Hematopoietic multipotent progenitor cell treated with erythropoietin and hydrocortisone succinate and interleukin-3 and kit ligand, for 15 days (in vitro differentiated cells): ENCODE measurements around the gene TLCD3B.

Source experiments
- DNase-seq: peaks from one replicate; pipeline ENCODE4 v3.0.0-alpha.2; 2015; ENCODE audit warnings: low spot score

Gene TLCD3B

DNA sequence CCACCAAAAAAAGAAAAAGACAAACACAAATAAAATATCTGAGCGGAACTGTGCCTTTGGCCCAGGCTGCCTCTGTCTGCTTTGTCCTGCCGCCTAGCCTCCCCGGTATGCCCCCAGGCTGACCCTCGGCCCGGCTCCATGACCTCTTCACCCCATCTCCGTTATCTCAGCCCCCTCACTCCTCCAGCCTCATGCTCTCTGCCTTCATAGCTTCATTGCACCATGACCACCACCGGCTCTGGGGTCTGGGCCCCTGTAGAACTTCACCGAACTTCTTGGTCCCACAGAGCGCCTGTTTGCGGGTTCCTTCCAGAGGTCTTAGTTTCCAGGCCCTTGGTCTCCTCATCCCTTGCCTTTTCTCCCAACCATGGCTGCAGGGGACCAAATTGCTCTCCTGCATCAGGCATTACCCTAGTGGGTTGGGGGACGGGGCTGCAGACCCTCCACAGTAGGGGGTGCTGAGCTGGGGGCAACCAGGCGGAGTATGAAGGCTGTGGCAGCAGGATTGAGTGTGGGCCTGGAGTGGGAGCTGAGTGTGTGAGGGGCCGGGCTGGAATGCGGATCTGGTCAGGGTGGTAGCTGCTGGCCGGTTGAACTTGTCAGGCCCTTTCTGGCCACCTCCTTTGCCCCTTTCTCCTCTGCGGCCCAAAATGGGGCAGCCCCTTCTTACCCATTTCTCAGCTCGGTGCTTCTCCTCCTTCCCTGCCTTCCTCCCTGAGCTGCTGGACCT lies 42.6 kb downstream of the TLCD3B start:
- DNase-seq, result no peak

GRCh38 chr16:29987371-29988085 lies 43.5 kb downstream of the TLCD3B start:
- DNase-seq, result no peak

- DNase-seq, result no peak
These were observed 44.1 kb downstream of the TLCD3B start for GRCh38 chr16:29986931-29987330.

DNA sequence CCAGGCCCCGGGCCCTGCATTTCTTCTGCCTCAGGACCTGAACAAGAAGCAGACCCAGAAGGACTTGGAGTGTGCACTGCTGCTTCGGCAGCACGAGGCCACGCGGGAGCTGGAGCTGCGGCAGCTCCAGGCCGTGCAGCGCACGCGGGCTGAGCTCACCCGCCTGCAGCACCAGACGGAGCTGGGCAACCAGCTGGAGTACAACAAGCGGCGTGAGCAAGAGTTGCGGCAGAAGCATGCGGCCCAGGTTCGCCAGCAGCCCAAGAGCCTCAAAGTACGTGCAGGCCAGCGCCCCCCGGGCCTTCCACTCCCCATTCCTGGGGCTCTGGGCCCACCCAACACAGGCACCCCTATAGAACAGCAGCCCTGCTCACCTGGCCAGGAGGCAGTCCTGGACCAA lies 44.8 kb downstream of the TLCD3B start:
- no peak for DNase-seq

DNA sequence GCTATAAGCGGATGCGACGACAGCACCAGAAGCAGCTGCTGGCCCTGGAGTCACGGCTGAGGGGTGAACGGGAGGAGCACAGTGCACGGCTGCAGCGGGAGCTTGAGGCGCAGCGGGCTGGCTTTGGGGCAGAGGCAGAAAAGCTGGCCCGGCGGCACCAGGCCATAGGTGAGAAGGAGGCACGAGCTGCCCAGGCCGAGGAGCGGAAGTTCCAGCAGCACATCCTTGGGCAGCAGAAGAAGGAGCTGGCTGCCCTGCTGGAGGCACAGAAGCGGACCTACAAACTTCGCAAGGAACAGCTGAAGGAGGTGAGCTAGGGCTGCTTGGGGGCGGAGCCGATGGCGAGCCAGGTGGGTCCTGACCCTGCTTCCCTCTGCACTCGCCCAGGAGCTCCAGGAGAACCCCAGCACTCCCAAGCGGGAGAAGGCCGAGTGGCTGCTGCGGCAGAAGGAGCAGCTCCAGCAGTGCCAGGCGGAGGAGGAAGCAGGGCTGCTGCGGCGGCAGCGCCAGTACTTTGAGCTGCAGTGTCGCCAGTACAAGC lies 45.7 kb downstream of the TLCD3B start:
- DNase-seq, result no peak

- no peak for DNase-seq
These were observed 46.3 kb downstream of the TLCD3B start for GRCh38 chr16:29984764-29985147.

- no peak for DNase-seq
These were observed 46.8 kb downstream of the TLCD3B start for GRCh38 chr16:29984137-29984763.

- DNase-seq, result no peak
These were observed 47.5 kb downstream of the TLCD3B start for GRCh38 chr16:29983420-29984136.

- DNase-seq, result no peak
These were observed 48.3 kb downstream of the TLCD3B start for GRCh38 chr16:29982560-29983419.

- no peak for DNase-seq
These were observed 52.4 kb downstream of the TLCD3B start for GRCh38 chr16:29978564-29979270.

GRCh38 chr16:29978081-29978480 lies 53.0 kb downstream of the TLCD3B start:
- no peak for DNase-seq

- DNase-seq, result no peak
These were observed 53.8 kb downstream of the TLCD3B start for GRCh38 chr16:29977063-29977825.

- no peak for DNase-seq
These were observed 55.1 kb downstream of the TLCD3B start for GRCh38 chr16:29975811-29976511.

DNA sequence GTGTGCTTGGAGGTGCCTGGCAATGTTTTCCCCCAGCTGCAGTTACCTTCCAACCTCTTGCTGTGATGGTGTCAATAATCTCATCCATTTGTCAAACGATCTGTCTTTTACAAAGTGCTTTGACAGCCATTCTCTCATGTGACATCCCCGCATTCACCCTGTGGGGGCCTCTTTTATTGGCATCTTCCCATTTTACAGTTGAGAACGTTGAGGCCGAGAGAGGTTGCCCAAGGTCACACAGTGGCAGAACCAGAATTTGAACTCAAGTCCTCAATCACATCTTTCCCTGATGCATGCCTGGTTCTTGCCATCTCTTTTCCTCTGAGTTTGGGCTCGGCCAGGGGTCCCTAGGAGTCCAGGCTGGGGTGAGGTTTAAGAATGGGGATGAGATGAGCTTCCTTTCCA lies 55.9 kb downstream of the TLCD3B start:
- no peak for DNase-seq
